ENCODE results near the gene CCDC200.
"Not testable (repeated sequence)": the region's sequence is repeated elsewhere in the genome, so short reads cannot be mapped to it uniquely, and the experiment has no call there.

DNA sequence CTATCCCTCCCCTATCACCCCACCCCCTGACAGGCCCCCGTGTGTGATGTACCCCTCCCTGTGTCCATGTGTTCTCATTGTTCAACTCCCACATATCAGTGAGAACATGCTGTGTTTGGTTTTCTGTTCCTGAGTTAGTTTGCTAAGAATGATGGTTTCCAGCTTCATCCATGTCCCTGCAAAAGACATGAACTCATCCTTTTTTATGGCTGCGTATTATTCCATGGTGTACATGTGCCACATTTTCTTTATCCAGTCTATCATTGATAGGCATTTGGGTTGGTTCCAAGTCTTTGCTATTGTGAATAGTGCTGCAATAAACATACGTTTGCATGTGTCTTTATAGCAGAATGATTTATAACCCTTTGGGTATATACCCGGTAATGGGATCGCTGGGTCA is 41.8 kb downstream of the CCDC200 start:
- not testable (repeated sequence) for TF ChIP-seq EP300, POLR2A, POLR2AphosphoS5 (IDR thresholded peaks at IDR 0.05)
- TF ChIP-seq, protein P1, sequence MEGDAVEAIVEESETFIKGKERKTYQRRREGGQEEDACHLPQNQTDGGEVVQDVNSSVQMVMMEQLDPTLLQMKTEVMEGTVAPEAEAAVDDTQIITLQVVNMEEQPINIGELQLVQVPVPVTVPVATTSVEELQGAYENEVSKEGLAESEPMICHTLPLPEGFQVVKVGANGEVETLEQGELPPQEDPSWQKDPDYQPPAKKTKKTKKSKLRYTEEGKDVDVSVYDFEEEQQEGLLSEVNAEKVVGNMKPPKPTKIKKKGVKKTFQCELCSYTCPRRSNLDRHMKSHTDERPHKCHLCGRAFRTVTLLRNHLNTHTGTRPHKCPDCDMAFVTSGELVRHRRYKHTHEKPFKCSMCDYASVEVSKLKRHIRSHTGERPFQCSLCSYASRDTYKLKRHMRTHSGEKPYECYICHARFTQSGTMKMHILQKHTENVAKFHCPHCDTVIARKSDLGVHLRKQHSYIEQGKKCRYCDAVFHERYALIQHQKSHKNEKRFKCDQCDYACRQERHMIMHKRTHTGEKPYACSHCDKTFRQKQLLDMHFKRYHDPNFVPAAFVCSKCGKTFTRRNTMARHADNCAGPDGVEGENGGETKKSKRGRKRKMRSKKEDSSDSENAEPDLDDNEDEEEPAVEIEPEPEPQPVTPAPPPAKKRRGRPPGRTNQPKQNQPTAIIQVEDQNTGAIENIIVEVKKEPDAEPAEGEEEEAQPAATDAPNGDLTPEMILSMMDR (IDR thresholded peaks at IDR 0.05): not testable (repeated sequence)
